Activated CD8-positive, alpha-beta T cell treated with anti-CD3 and anti-CD28 coated beads for 36 hours (primary cell): ENCODE results near the gene FAM228B. TPM values are rescaled to one million over a fixed set of nuclear protein-coding genes. Genes with fewer than 3 reads are reported as not detected.

Source experiments
- ATAC-seq: fragments of 200-7000 bp; cut with Tn5 transposase; one replicate; pipeline ENCODE4 v1.10.0; 2021; ENCODE audit warnings: mild to moderate bottlenecking, moderate library complexity
- CTCF ChIA-PET: fragments of 350-600 bp; sonication (Branson Sonifier 250); formaldehyde crosslinking; loops from one replicate; lab custom pipeline; 2021; ENCODE audit warnings: antibody characterized with exemption; lab: Charles Lee
- POLR2A ChIA-PET: fragments of 350-600 bp; sonication (Branson Sonifier 250); formaldehyde crosslinking; loops from one replicate; lab custom pipeline; 2021; ENCODE audit warnings: antibody characterized with exemption; lab: Charles Lee
- DNase-seq: peaks from one replicate; pipeline ENCODE4 v3.0.0-alpha.2; 2020
- H3K27ac Mint-ChIP-seq: one replicate; pipeline ENCODE4 v1.8.0; 2021; ENCODE audit warnings: mild to moderate bottlenecking, mixed read lengths
- H3K27me3 Mint-ChIP-seq: one replicate; pipeline ENCODE4 v1.8.0; 2021; ENCODE audit warnings: mixed read lengths
- H3K36me3 Mint-ChIP-seq: one replicate; pipeline ENCODE4 v1.8.0; 2021; ENCODE audit warnings: low read depth, mixed read lengths
- H3K4me1 Mint-ChIP-seq: one replicate; pipeline ENCODE4 v1.8.0; 2021; ENCODE audit warnings: low read depth, mixed read lengths
- H3K4me3 Mint-ChIP-seq: one replicate; pipeline ENCODE4 v1.8.0; 2021; ENCODE audit warnings: mild to moderate bottlenecking, moderate library complexity, mixed read lengths
- H3K9me3 Mint-ChIP-seq: one replicate; pipeline ENCODE4 v1.8.0; 2021; ENCODE audit warnings: mixed read lengths
- intact Hi-C: fragments of 100-400 bp; cut with micrococcal nuclease; formaldehyde crosslinking; loops from one replicate; pipeline ENCODE4 v1.10.0; 2022
- total RNA-seq, 2 experiments: library from RNA; stranded (reverse); gene quantifications; one replicate each; pipeline ENCODE4 v1.2.3, GENCODE V29; 2021
- TF ChIP-seq, protein P1 (sequence below): fragments of 200-600 bp; IDR thresholded peaks from one replicate; pipeline ENCODE4 v1.8.0; 2022; ENCODE audit warnings: antibody characterized with exemption, mild to moderate bottlenecking

The FAM228B gene
- total RNA-seq, 2 experiments from 2014 or later, result 4.5 to 5.7 TPM

DNA sequence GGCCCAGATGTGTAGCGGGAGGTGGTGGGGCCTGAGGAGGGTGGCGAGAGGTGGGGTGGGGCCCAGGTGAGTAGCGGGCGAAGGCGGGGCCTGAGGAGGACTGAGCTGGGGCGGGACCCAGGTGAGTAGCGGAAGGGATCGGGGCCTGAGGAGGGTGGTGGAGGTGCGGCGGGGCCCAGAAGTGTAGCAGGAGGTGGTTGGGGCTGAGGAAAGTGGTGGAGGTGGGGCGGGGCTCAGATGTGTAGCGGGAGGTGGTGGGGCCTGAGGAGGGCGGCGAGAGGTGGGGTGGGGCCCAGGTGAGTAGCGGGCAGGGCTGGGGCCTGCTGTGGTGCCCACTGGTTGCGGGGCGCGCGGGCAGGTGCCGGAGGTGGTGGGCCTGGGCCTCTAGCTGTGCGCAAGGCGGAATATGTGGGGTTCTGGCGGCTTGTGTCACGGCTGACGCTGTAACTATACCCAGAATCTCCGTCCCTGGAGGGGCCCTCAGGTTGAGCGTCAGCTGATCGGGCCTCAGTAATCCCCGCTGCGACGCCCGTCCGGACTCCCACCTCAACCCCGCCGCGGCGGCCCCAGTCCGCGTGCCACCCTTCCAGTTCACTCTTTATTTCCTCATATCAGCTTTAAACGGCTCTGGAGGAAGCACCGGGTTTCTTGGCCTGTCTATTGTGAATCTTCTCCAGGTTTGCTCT, 46.3 kb upstream of the FAM228B start:
- Mint-ChIP-seq H3K36me3 (peaks cover 18% of the 10 kb centered on the region), H3K4me1 (peaks cover 36% of the 10 kb centered on the region), H3K27me3 (no peaks in the 10 kb centered on the region), H3K4me3 (peak overlapping the region; percentile 93), H3K9me3 (no peaks in the 10 kb centered on the region), H3K27ac (peak overlapping the region; percentile 98)
- POLR2A ChIA-PET, result interaction anchor here (0.7 to 2.4 kb wide), 7 partner anchors 10 to 284 kb away, joined by 3 to 18 read pairs (median 3); partner anchors contain the start of genes ATAD2B and ITSN2
- peak; percentile 10 for ATAC-seq
- TF ChIP-seq, protein P1, sequence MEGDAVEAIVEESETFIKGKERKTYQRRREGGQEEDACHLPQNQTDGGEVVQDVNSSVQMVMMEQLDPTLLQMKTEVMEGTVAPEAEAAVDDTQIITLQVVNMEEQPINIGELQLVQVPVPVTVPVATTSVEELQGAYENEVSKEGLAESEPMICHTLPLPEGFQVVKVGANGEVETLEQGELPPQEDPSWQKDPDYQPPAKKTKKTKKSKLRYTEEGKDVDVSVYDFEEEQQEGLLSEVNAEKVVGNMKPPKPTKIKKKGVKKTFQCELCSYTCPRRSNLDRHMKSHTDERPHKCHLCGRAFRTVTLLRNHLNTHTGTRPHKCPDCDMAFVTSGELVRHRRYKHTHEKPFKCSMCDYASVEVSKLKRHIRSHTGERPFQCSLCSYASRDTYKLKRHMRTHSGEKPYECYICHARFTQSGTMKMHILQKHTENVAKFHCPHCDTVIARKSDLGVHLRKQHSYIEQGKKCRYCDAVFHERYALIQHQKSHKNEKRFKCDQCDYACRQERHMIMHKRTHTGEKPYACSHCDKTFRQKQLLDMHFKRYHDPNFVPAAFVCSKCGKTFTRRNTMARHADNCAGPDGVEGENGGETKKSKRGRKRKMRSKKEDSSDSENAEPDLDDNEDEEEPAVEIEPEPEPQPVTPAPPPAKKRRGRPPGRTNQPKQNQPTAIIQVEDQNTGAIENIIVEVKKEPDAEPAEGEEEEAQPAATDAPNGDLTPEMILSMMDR, result no peak
- peak; percentile 43 for DNase-seq
- intact Hi-C loops, result loop anchor here (5.0 kb wide), 1 partner anchor 150 kb away; the partner anchor contains the start of gene ATAD2B
- CTCF ChIA-PET, result interaction anchor here (0.8 to 5.7 kb wide), 6 partner anchors 8 to 256 kb away, joined by 3 to 27 read pairs (median 7); partner anchors contain the start of genes ATAD2B and TP53I3

DNA sequence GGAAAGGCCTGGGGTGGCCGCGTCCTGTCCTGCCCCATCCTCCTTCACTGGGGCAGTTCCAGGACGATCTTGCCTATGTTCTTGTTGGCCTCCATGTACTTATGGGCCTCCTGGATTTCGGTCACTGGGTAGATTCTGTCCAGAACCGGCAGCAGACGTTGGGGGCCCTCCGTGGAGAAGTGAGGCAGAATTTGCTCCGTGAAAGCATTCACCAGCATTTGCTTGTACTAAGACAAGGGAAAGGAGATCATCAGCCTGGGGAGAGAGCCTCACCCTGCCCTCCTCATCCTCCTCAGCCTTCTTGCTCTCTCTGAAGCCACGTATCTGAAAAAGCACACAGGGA, 45.8 kb upstream of the FAM228B start:
- H3K4me3 Mint-ChIP-seq, result peak overlapping the region; percentile 93
- peaks cover 20% of the 10 kb centered on the region for H3K36me3 Mint-ChIP-seq
- DNase-seq, result peak; percentile 12
- ChIA-PET CTCF (interaction anchor here (1.2 to 5.7 kb wide), 3 partner anchors 12 to 253 kb away, joined by 6 to 27 read pairs (median 24); partner anchors contain the start of gene ATAD2B), POLR2A (interaction anchor here (1.1 to 2.4 kb wide), 4 partner anchors 11 to 152 kb away, joined by 3 to 18 read pairs (median 8); partner anchors contain the start of gene ATAD2B)
- no peak for ATAC-seq
- H3K27me3 Mint-ChIP-seq, result no peaks in the 10 kb centered on the region
- no peaks in the 10 kb centered on the region for H3K9me3 Mint-ChIP-seq
- TF ChIP-seq, protein P1, result no peak
- intact Hi-C loops, result loop anchor here (5.0 kb wide), 1 partner anchor 150 kb away; the partner anchor contains the start of gene ATAD2B
- H3K27ac Mint-ChIP-seq, result peak overlapping the region; percentile 56
- H3K4me1 Mint-ChIP-seq, result peaks cover 33% of the 10 kb centered on the region

DNA sequence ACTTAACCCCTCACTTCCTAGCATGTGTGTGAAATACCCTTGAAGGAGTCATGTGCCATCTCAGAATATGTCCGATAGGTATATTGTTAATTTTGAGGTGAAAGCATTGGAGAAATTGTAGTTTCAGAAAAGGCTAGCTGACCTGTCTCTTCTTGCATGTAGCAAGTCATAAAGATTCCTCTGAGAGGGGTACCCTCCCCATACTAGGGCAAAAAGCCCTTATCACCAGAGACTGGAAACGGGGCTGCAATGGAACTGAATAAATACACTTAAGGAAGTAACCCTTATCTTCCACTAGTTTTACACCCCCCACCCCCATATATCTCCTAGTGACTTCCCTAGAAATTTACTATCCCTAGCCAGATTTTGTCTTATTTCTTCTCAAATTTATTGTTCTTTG, 45.4 kb upstream of the FAM228B start:
- TF ChIP-seq, protein P1, result no peak
- Mint-ChIP-seq H3K27me3 (no peaks in the 10 kb centered on the region), H3K27ac (no peak overlapping the region), H3K4me3 (peak overlapping the region; percentile 93), H3K9me3 (no peaks in the 10 kb centered on the region), H3K36me3 (peaks cover 18% of the 10 kb centered on the region), H3K4me1 (peaks cover 29% of the 10 kb centered on the region)
- CTCF ChIA-PET, result interaction anchor here (4.4 to 5.7 kb wide), 2 partner anchors 151 to 254 kb away, joined by 24 to 27 read pairs; partner anchors contain the start of gene ATAD2B
- no peak for ATAC-seq
- DNase-seq, result no peak
- intact Hi-C loops, result loop anchor here (5.0 kb wide), 1 partner anchor 151 kb away; the partner anchor contains the start of gene ATAD2B
- POLR2A ChIA-PET, result interaction anchor here (1.2 to 2.1 kb wide), 2 partner anchors 11 to 151 kb away, joined by 3 to 11 read pairs; partner anchors contain the start of gene ATAD2B

DNA sequence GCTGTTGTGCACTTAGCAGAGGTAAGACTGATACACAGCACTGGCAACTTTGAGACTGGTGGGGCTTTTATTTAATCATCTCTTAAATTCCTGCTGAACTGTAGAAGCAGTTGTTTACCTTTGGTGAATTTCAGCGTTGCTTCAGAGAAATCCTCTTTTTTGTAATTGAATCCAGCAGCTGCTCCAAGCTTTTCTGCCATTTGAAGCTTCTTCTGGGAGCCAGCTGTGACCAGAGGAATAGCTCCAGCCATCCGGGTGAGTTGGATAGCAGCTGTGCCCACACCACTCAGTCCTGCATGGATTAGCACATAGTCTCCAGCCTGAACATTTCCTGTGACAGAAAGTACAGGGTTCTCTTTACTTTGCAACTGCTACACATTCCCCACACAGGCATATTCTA, 42.6 kb upstream of the FAM228B start:
- DNase-seq (no peak), ATAC-seq (no peak)
- Mint-ChIP-seq H3K27ac (no peak overlapping the region), H3K9me3 (no peaks in the 10 kb centered on the region), H3K4me3 (no peak overlapping the region), H3K4me1 (peaks cover 20% of the 10 kb centered on the region), H3K27me3 (no peaks in the 10 kb centered on the region), H3K36me3 (peaks cover 6% of the 10 kb centered on the region)
- TF ChIP-seq, protein P1, result no peak
- intact Hi-C loops, result loop anchor here (5.0 kb wide), 1 partner anchor 258 kb away; no protein-coding TSS in a partner anchor
- ChIA-PET POLR2A (no interaction called here), CTCF (interaction anchor here (5.7 kb wide), 1 partner anchor 257 kb away, joined by 27 read pairs; no protein-coding TSS in a partner anchor)
